ENCODE results near the gene MOG.

MOG gene

DNA sequence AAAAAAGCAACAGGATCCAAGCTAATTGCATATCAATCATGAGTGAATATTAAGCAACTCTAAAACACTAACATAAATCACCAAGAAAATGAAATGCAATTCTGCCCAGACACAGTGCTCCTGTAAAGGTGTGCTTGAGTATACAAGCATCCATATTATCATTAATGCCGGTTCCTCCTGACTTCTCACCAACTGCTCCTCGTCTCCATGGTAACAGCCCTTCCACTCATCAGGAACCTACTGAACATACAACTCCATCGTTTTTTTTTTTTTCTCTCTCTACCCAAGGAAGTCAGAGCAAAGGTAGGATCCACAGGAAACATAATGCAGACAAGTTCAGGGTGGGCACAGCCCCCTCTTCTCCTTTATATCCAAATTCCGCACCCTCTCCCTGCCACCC, 36.3 kb upstream of the MOG start:
- no peak for DNase-seq (ENCODE audit: low spot score)
- TF ChIP-seq, protein P1, sequence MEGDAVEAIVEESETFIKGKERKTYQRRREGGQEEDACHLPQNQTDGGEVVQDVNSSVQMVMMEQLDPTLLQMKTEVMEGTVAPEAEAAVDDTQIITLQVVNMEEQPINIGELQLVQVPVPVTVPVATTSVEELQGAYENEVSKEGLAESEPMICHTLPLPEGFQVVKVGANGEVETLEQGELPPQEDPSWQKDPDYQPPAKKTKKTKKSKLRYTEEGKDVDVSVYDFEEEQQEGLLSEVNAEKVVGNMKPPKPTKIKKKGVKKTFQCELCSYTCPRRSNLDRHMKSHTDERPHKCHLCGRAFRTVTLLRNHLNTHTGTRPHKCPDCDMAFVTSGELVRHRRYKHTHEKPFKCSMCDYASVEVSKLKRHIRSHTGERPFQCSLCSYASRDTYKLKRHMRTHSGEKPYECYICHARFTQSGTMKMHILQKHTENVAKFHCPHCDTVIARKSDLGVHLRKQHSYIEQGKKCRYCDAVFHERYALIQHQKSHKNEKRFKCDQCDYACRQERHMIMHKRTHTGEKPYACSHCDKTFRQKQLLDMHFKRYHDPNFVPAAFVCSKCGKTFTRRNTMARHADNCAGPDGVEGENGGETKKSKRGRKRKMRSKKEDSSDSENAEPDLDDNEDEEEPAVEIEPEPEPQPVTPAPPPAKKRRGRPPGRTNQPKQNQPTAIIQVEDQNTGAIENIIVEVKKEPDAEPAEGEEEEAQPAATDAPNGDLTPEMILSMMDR (IDR thresholded peaks at IDR 0.05; ENCODE audit: extremely low read depth, insufficient read depth, missing control alignments) = no peak
- in situ Hi-C loops (cut with MboI; ENCODE audit: low pct_unique_long_range_greater_than_20kb, low sequenced_read_pairs, unreplicated experiment) = no loop called here

DNA sequence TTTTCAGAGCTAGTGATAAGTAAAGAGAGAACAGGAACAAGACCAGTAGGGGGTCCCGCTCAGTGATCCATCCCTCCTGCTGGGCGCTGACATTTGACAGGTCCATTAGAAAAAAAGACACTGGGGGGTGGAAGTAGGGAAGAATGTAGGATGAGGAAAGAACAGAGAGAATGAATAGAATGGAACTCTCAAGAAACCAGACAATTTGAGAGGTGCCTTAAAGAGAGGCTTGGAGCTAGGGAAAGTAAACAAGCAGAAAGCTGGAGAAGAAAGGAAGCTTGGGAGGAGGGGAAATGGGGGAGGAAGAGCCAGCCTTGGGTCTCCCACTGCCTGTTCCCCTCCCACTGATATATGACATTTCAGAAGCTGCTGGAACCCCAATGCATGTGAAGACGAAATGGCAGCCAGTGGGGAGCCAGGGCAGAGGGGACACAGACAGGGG, 32.4 kb upstream of the MOG start:
- DNase-seq (ENCODE audit: low spot score) = no peak
- in situ Hi-C loops (cut with MboI; ENCODE audit: low pct_unique_long_range_greater_than_20kb, low sequenced_read_pairs, unreplicated experiment) = no loop called here
- TF ChIP-seq, protein P1 (IDR thresholded peaks at IDR 0.05; ENCODE audit: extremely low read depth, insufficient read depth, missing control alignments) = no peak

DNA sequence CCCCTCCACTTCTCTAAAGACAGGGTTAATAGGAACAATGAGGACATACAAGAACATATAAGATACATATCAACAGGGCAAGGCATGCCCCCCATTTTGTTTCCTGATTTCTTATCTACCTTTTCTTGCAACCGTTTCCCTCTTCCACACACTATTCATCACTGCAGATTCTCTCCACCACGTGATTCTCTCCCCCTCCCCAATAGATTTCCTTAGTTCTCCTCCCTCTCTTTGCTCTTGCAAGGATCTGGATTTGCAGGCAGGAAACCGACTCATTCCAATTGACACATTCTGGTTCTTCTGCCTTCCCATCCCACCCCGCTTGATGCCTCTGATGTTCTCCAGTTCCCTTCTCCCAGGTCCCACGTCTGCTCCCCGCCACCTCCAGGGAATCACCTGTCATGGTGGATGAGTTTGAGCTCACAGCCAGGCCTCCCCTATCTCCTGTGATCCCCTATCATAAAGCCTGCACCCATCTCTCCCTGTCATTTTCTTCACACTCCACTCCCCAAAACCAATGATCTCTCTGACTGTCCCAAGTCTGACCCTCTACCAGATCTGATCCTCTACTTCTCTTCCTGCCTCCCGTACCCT, 31.5 kb upstream of the MOG start:
- no peak for DNase-seq (ENCODE audit: low spot score)
- TF ChIP-seq, protein P1 (IDR thresholded peaks at IDR 0.05; ENCODE audit: extremely low read depth, insufficient read depth, missing control alignments) = no peak
- in situ Hi-C loops (cut with MboI; ENCODE audit: low pct_unique_long_range_greater_than_20kb, low sequenced_read_pairs, unreplicated experiment) = no loop called here

DNA sequence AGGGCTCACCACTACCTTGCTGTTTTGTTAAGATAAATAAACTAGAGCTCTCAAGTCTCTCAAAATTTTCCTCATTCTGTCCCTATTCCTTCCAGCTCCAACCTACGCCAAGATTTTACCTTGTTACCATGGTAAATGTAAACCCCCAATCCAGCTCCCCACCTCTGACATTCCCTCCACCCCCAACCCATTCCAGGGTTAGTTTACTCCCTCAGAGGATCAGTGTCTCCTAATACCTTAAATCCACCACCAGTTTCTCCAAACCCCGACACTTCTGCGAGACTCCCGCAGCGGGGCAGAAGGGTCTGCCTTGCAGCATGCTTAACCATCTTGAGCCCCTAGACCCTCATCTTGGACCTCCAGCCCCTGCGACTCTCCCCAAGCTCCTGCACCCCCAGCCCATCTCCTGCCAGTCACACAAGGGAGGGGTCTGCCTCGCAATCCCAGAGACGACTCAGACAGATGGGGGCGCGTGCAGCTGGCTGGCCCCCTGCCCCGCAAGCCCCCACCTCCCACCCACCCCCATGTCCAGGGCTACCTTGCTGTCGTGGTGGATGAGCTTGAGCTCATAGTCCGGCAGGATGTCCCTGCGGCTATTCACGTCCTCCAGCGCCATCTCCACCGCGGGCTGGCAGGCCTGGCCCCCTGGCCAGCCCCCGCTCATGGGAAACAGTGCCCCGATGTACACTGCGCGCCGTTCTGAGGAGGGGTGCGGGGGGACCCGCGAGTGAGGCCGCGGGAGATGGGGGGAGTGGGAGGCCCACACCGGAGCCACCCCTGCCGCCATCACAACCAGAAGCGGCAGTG, 29.7 kb upstream of the MOG start:
- in situ Hi-C loops (cut with MboI; ENCODE audit: low pct_unique_long_range_greater_than_20kb, low sequenced_read_pairs, unreplicated experiment) = no loop called here
- TF ChIP-seq, protein P1 (IDR thresholded peaks at IDR 0.05; ENCODE audit: extremely low read depth, insufficient read depth, missing control alignments) = no peak
- DNase-seq (ENCODE audit: low spot score) = no peak

DNA sequence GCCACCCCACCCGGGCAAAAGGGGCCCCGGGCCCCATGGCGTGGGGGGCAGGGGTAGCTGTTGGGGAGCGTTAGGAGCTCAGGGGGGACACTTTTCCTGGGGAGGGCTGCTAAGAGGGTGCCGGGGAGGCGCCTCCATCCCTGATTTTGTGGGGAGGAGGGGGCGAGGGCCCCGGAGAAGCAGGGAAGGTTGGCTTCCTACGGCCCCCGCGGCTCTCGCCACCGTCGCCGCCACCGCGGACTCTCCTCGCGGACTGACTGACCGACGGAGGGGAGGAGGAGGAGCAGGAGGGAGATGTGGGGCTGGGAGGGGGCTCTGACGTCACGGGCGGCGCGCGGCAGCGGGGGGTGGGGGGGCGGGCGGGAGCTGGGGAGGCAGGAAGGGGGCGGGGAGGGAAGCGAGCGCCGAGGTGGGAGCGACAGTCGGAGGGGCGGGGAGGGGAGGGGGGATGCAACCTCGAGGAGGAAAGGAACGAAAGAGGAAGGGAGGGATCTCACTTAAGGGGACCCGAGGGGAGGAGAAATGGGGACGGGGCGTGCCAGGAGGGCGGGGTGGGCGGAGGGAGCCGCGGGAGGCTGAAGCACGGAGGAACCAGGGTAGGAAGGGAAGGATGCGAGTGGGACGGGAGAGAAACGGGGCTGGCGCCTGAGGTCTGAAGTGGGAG, 29.0 kb upstream of the MOG start:
- TF ChIP-seq, protein P1 (IDR thresholded peaks at IDR 0.05; ENCODE audit: extremely low read depth, insufficient read depth, missing control alignments) = no peak
- peak; percentile 74 for DNase-seq (ENCODE audit: low spot score)
- in situ Hi-C loops (cut with MboI; ENCODE audit: low pct_unique_long_range_greater_than_20kb, low sequenced_read_pairs, unreplicated experiment) = no loop called here

DNA sequence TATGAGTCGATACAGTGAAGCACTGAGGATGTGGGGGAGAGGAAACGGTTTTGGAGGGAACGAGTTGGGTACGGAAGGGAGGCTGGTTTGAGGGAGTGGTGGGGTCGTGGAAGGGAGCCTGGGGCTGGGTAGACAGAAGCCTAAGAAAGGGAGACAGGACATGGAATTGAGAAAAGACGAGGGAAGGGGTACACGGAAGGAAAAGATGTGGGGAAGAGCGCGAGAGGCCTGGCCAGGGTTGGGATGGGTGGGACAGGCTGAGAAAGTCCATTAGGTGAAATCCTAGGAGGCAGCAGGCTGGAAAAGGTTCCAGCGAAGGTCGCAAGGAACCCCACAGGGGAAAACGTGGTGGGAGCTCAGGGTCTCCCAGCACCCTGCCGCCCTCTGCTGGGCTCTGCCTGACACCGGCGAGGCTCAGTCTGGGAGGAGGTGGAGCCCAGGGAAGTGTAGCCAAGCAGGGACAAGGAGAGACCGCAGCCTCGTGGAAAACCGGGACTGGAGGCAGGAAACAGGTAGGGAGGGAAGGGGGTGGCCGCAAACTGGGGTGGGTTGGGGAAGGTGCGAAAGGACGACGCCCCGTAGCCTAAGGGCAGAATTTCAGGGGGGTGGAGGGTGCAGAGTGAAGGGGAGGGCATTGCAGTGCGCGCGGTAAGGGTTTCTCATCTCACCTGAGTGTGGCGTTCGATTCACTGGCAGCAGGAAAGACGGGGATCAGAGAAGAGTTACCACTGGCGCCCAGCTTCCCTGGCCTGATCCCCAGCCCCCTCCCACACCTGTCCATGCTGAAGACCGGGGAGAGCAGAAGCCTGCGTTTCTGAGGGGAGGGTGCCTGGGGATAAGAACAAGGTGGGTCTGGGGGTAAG, 28.2 kb upstream of the MOG start:
- TF ChIP-seq, protein P1 (IDR thresholded peaks at IDR 0.05; ENCODE audit: extremely low read depth, insufficient read depth, missing control alignments) = peak; percentile 76
- peak; percentile 85 for DNase-seq (ENCODE audit: low spot score)
- in situ Hi-C loops (cut with MboI; ENCODE audit: low pct_unique_long_range_greater_than_20kb, low sequenced_read_pairs, unreplicated experiment) = no loop called here

All from GM13977 (cell line).